GM12891 (cell line): ENCODE measurements around the gene DIS3L.
"Not testable (repeated sequence)": the region's sequence is repeated elsewhere in the genome, so short reads cannot be mapped to it uniquely, and the experiment has no call there.

Source experiments
- DNase-seq: peaks from one replicate; pipeline ENCODE4 v3.0.0; 2011; ENCODE audit warnings: low spot score; ENCODE audit not compliant: insufficient read length
- FAIRE-seq: peaks from 2 replicates; lab custom pipeline; 2011; peaks lifted over from hg19 to GRCh38; lab: Jason Lieb, UNC
- PAX5 ChIP-seq: IDR thresholded peaks from 2 replicates; pipeline ENCODE4 v1.6.1; 2011; ENCODE audit warnings: low read length, moderate library complexity, mild to moderate bottlenecking; ENCODE audit not compliant: insufficient read depth, severe bottlenecking
- POLR2A ChIP-seq: IDR thresholded peaks from 2 replicates; pipeline ENCODE4 v1.6.1; 2011; ENCODE audit warnings: low read depth, low read length, control low read depth
- POLR2AphosphoS5 ChIP-seq: IDR thresholded peaks from 2 replicates; pipeline ENCODE4 v1.6.1; 2011; ENCODE audit warnings: low read depth, low read length, control low read depth
- POU2F2 ChIP-seq: IDR thresholded peaks from 2 replicates; pipeline ENCODE4 v1.6.1; 2011; ENCODE audit warnings: low read depth, mild to moderate bottlenecking, control low read depth, low read length, moderate library complexity
- SPI1 ChIP-seq: IDR thresholded peaks from 2 replicates; pipeline ENCODE4 v1.6.1; 2011; ENCODE audit warnings: low read depth, low read length, control low read depth
- TAF1 ChIP-seq: IDR thresholded peaks from 2 replicates; pipeline ENCODE4 v1.6.1; 2011; ENCODE audit warnings: low read depth, low read length, control low read depth

The DIS3L gene

GRCh38 chr15:66362776-66363175, 69.4 kb downstream of the DIS3L start:
- DNase-seq (no peak), FAIRE-seq (no peak)
- TF ChIP-seq PAX5 (no peak), POU2F2 (no peak), TAF1 (no peak), SPI1 (no peak), POLR2AphosphoS5 (no peak), POLR2A (no peak)

GRCh38 chr15:66364944-66365528, 71.7 kb downstream of the DIS3L start:
- DNase-seq (no peak), FAIRE-seq (no peak)
- TF ChIP-seq PAX5 (no peak), TAF1 (no peak), POLR2A (no peak), POLR2AphosphoS5 (no peak), SPI1 (no peak), POU2F2 (no peak)

GRCh38 chr15:66369773-66370651, 76.6 kb downstream of the DIS3L start:
- FAIRE-seq (peak; percentile 65), DNase-seq (no peak)
- TF ChIP-seq POLR2A = no peak; the same call in 1 of the 2 replicates
- TF ChIP-seq TAF1 = 0 out of 2 replicates have a peak, but pooled peaks have one; percentile 19
- no peak for TF ChIP-seq POU2F2
- TF ChIP-seq POLR2AphosphoS5 = no peak
- TF ChIP-seq SPI1 = peak; percentile 45
- TF ChIP-seq PAX5 = no peak

- no peak for TF ChIP-seq PAX5
- no peak for TF ChIP-seq POLR2AphosphoS5
- FAIRE-seq = no peak
- DNase-seq = no peak
Observed at GRCh38 chr15:66374179-66374578, 80.8 kb downstream of the DIS3L start.

- DNase-seq = no peak
- FAIRE-seq = no peak
- TF ChIP-seq PAX5 = no peak
- no peak for TF ChIP-seq POLR2AphosphoS5
- TF ChIP-seq TAF1 = no peak
- TF ChIP-seq POLR2A = no peak
- TF ChIP-seq SPI1 = no peak
- no peak for TF ChIP-seq POU2F2
Observed at GRCh38 chr15:66378814-66379430, 85.6 kb downstream of the DIS3L start.

GRCh38 chr15:66381376-66381775, 88.0 kb downstream of the DIS3L start:
- FAIRE-seq, DNase-seq: not testable (repeated sequence)
